Fibroblast of the aortic adventitia (primary cell): ENCODE measurements around the gene FOXK1. TPM values are rescaled to one million over a fixed set of nuclear protein-coding genes. Genes with fewer than 3 reads are reported as not detected.

ENCODE experiments used
- DNase-seq: peaks from one replicate; pipeline ENCODE4 v3.0.0-alpha.2; 2010; ENCODE audit warnings: low read depth
- H3K4me3 ChIP-seq: 2 replicates; pipeline ENCODE4 v1.5.1; 2011; ENCODE audit warnings: low read depth, mild to moderate bottlenecking, control low read depth, low read length, moderate library complexity
- CTCF ChIP-seq: IDR thresholded peaks from 2 replicates; pipeline ENCODE4 v1.5.1; 2011; ENCODE audit warnings: mild to moderate bottlenecking, low read length, control low read depth, inconsistent platforms; ENCODE audit not compliant: insufficient read depth
- total RNA-seq: library from RNA; depleted of rRNA; stranded (reverse); fragments of >200 nt; gene quantifications from 2 replicates; pipeline ENCODE4 v1.2.3, GENCODE V29; 2012; ENCODE audit warnings: low replicate concordance

Gene FOXK1
- total RNA-seq, 1 donor: 27.8 TPM

DNA sequence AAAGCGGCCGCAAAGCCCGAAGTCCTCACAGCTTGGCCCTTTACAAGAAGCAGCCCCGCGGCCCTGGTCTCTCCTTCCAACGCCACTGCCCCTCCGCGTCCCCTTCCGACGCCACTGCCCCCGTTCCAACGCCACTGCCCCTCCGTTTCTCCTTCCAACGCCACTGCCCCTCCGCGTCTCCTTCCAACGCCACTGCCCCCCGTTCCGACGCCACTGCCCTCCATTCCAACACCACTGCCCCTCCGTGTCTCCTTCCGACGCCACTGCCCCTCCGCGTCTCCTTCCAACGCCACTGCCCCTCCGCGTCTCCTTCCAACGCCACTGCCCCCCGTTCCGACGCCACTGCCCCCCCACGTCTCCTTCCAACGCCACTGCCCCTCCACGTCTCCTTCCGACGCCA, 126.5 kb downstream of the FOXK1 start:
- TF ChIP-seq CTCF: no peak
- DNase-seq: no peak
- no peak overlapping the region for H3K4me3 ChIP-seq

GRCh38 chr7:4809091-4809591, 127.0 kb downstream of the FOXK1 start:
- TF ChIP-seq CTCF: no peak
- DNase-seq: no peak
- no peak overlapping the region for H3K4me3 ChIP-seq

DNA sequence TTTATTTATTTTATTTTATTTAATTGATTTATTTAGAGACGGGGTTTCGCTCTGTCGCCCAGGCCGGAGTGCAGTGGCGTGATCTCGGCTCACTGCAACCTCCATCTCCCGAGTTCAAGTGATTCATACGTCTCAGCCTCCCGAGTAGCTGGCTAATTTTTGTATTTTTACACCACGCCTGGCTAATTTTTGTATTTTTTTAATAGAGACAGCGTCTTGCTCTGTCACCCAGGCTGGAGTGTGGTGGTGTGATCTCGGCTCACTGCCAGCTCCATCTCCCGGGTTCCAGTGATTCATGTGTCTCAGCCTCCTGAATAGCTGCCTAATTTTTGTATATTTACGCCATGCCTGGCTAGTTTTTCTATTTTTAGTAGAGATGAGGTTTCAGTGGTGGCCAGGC, 127.6 kb downstream of the FOXK1 start:
- no peak overlapping the region for H3K4me3 ChIP-seq
- DNase-seq: no peak
- no peak for TF ChIP-seq CTCF

- no peak overlapping the region for H3K4me3 ChIP-seq
- no peak for DNase-seq
- TF ChIP-seq CTCF: no peak
Measured at GRCh38 chr7:4814433-4814832, 132.3 kb downstream of the FOXK1 start.

GRCh38 chr7:4815121-4815520, 133.0 kb downstream of the FOXK1 start:
- no peak overlapping the region for H3K4me3 ChIP-seq
- no peak for TF ChIP-seq CTCF
- DNase-seq: no peak

GRCh38 chr7:4815609-4816418, 133.7 kb downstream of the FOXK1 start:
- no peak for DNase-seq
- no peak overlapping the region for H3K4me3 ChIP-seq
- no peak for TF ChIP-seq CTCF
